ENCODE measurements around the gene MTNR1B. TPM values are rescaled to one million over a fixed set of nuclear protein-coding genes. Genes with fewer than 3 reads are reported as not detected.
A peak's percentile ranks its signal among the peaks of the same experiment; 100 is the strongest.

Gene MTNR1B
- total and polyA plus RNA-seq, 4 experiments from 2014 or later, result not detected

- Mint-ChIP-seq H3K4me3 (no peak overlapping the region), H3K4me1 (no peaks in the 10 kb centered on the region), H3K9me3 (peaks cover 0 to 11% (median 6%) of the 10 kb centered on the region in 8 donors), H3K27ac (no peak overlapping the region), H3K36me3 (no peaks in the 10 kb centered on the region), H3K27me3 (peaks cover 7 to 10% of the 10 kb centered on the region in 2 donors)
- H3K4me1 ChIP-seq (ENCODE audit: insufficient read depth, low read length), result no peaks in the 10 kb centered on the region
- no peaks in the 10 kb centered on the region for H3K36me3 ChIP-seq (ENCODE audit: insufficient read depth, low read length)
- no peak overlapping the region for H3K4me3 ChIP-seq (ENCODE audit: low read length in 2 of 2)
- intact Hi-C loops (cut with micrococcal nuclease), result no loop called here
- POLR2A ChIA-PET (ENCODE audit: partially characterized antibody), result no interaction called here
- peak in 4 of 5 donors; percentile 6 to 16 (median 10) for DNase-seq
- H3K9me3 ChIP-seq (ENCODE audit: control insufficient read depth in 1 of 2, low read length in 2 of 2), result no peaks in the 10 kb centered on the region
- CTCF ChIA-PET (ENCODE audit: partially characterized antibody), result interaction anchor here (1.3 to 3.3 kb wide), 3 partner anchors 9 to 284 kb away, joined by 3 to 26 read pairs (median 4); no protein-coding TSS in a partner anchor
- H3K27me3 ChIP-seq (ENCODE audit: insufficient read depth, low read length), result no peaks in the 10 kb centered on the region
- H3K27ac ChIP-seq (ENCODE audit: low read depth, low read length), result no peak overlapping the region
Observed at GRCh38 chr11:92941676-92942571, 27.5 kb upstream of the MTNR1B start.

- Mint-ChIP-seq H3K27ac (no peak overlapping the region), H3K4me3 (no peak overlapping the region), H3K36me3 (no peaks in the 10 kb centered on the region), H3K4me1 (no peaks in the 10 kb centered on the region), H3K9me3 (peaks cover 4 to 40% (median 22%) of the 10 kb centered on the region in 8 donors), H3K27me3 (peaks cover 10 to 11% of the 10 kb centered on the region in 2 donors)
- H3K4me3 ChIP-seq (ENCODE audit: low read length in 2 of 2), result no peak overlapping the region
- no peak for DNase-seq
- no peaks in the 10 kb centered on the region for H3K4me1 ChIP-seq (ENCODE audit: insufficient read depth, low read length)
- CTCF ChIA-PET (ENCODE audit: partially characterized antibody), result no interaction called here
- no peaks in the 10 kb centered on the region for H3K36me3 ChIP-seq (ENCODE audit: insufficient read depth, low read length)
- POLR2A ChIA-PET (ENCODE audit: partially characterized antibody), result no interaction called here
- no peaks in the 10 kb centered on the region for H3K9me3 ChIP-seq (ENCODE audit: control insufficient read depth in 1 of 2, low read length in 2 of 2)
- no peak overlapping the region for H3K27ac ChIP-seq (ENCODE audit: low read depth, low read length)
- intact Hi-C loops (cut with micrococcal nuclease), result no loop called here
- H3K27me3 ChIP-seq (ENCODE audit: insufficient read depth, low read length), result no peaks in the 10 kb centered on the region
Observed at GRCh38 chr11:92946707-92947106, 22.7 kb upstream of the MTNR1B start.

DNA sequence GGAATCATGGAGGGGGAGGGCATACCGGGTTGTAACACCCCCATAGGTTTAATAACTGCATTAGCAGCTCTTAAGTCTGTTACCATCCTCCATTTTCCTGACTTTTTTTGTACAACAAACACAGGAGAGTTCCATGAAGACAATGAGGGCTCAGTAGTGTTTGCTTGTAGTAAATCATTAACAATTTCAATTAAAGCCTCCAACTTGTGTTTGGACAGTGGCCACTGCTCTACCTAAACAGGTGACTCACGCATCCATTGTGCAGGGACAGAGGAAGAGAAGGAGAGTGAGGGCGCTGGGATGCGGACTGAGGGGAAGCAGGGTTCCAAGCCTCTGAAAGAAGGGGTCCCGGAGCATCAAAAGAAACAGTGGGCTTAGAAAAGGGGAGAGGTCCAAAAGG, 21.3 kb upstream of the MTNR1B start:
- intact Hi-C loops (cut with micrococcal nuclease), result no loop called here
- peaks cover 7 to 9% of the 10 kb centered on the region in 2 donors for H3K27me3 Mint-ChIP-seq
- Histone ChIP-seq H3K27me3 (ENCODE audit: insufficient read depth, low read length) (no peaks in the 10 kb centered on the region), H3K27ac (ENCODE audit: low read depth, low read length) (no peak overlapping the region), H3K36me3 (ENCODE audit: insufficient read depth, low read length) (no peaks in the 10 kb centered on the region), H3K9me3 (ENCODE audit: control insufficient read depth in 1 of 2, low read length in 2 of 2) (no peaks in the 10 kb centered on the region), H3K4me3 (ENCODE audit: low read length in 2 of 2) (no peak overlapping the region), H3K4me1 (ENCODE audit: insufficient read depth, low read length) (no peaks in the 10 kb centered on the region)
- DNase-seq, result no peak
- ChIA-PET CTCF (ENCODE audit: partially characterized antibody) (no interaction called here), POLR2A (ENCODE audit: partially characterized antibody) (no interaction called here)
- H3K4me1 Mint-ChIP-seq, result no peaks in the 10 kb centered on the region
- peaks cover 4 to 40% (median 17%) of the 10 kb centered on the region in 8 donors for H3K9me3 Mint-ChIP-seq
- no peaks in the 10 kb centered on the region for H3K36me3 Mint-ChIP-seq
- H3K27ac Mint-ChIP-seq, result no peak overlapping the region
- no peak overlapping the region for H3K4me3 Mint-ChIP-seq

- H3K27ac Mint-ChIP-seq, result no peak overlapping the region
- no peak overlapping the region for H3K4me3 Mint-ChIP-seq
- H3K27me3 Mint-ChIP-seq, result peaks cover 0 to 4% of the 10 kb centered on the region in 2 donors
- Histone ChIP-seq H3K4me1 (ENCODE audit: insufficient read depth, low read length) (no peaks in the 10 kb centered on the region), H3K4me3 (ENCODE audit: low read length in 2 of 2) (no peak overlapping the region), H3K36me3 (ENCODE audit: insufficient read depth, low read length) (no peaks in the 10 kb centered on the region), H3K9me3 (ENCODE audit: control insufficient read depth in 1 of 2, low read length in 2 of 2) (no peaks in the 10 kb centered on the region), H3K27ac (ENCODE audit: low read depth, low read length) (no peak overlapping the region), H3K27me3 (ENCODE audit: insufficient read depth, low read length) (no peaks in the 10 kb centered on the region)
- H3K4me1 Mint-ChIP-seq, result no peaks in the 10 kb centered on the region
- H3K9me3 Mint-ChIP-seq, result peaks cover 0 to 19% (median 9%) of the 10 kb centered on the region in 8 donors
- intact Hi-C loops (cut with micrococcal nuclease), result no loop called here
- CTCF ChIA-PET (ENCODE audit: partially characterized antibody), result interaction anchor here (1.1 kb wide), 1 partner anchor 12 kb away, joined by 3 read pairs; no protein-coding TSS in a partner anchor
- POLR2A ChIA-PET (ENCODE audit: partially characterized antibody), result no interaction called here
- DNase-seq, result no peak
- no peaks in the 10 kb centered on the region for H3K36me3 Mint-ChIP-seq
Observed at GRCh38 chr11:92954003-92954402, 15.4 kb upstream of the MTNR1B start.

DNA sequence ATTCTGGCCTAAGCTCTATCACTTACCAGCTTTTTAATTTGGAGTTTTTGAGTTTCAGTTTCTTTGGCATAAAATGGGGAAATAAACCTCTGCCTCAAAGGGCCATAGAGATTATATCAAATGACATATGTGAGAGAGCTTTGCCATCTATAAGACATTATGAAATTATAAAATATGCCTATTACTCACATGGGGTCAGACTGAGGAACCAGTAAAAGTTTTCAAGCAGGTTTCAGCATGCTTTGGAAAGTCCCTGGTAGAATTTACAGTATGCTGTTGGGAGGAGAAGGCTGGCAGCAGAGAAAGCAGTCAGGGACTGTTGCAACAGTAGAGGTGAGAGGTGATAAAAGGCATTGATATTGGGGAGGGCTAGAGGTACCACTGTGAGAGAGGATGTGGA, 13.6 kb upstream of the MTNR1B start:
- H3K4me1 ChIP-seq (ENCODE audit: insufficient read depth, low read length), result no peaks in the 10 kb centered on the region
- no peak overlapping the region for H3K27ac ChIP-seq (ENCODE audit: low read depth, low read length)
- H3K27me3 Mint-ChIP-seq, result peaks cover 0 to 4% of the 10 kb centered on the region in 2 donors
- H3K36me3 ChIP-seq (ENCODE audit: insufficient read depth, low read length), result no peaks in the 10 kb centered on the region
- no peaks in the 10 kb centered on the region for H3K4me1 Mint-ChIP-seq
- H3K27me3 ChIP-seq (ENCODE audit: insufficient read depth, low read length), result no peaks in the 10 kb centered on the region
- ChIA-PET CTCF (ENCODE audit: partially characterized antibody) (no interaction called here), POLR2A (ENCODE audit: partially characterized antibody) (no interaction called here)
- no peak overlapping the region for H3K27ac Mint-ChIP-seq
- H3K36me3 Mint-ChIP-seq, result no peaks in the 10 kb centered on the region
- intact Hi-C loops (cut with micrococcal nuclease), result no loop called here
- DNase-seq, result no peak
- H3K4me3 Mint-ChIP-seq, result no peak overlapping the region
- no peaks in the 10 kb centered on the region for H3K9me3 ChIP-seq (ENCODE audit: control insufficient read depth in 1 of 2, low read length in 2 of 2)
- H3K4me3 ChIP-seq (ENCODE audit: low read length in 2 of 2), result no peak overlapping the region
- H3K9me3 Mint-ChIP-seq, result peaks cover 0 to 2% (median 2%) of the 10 kb centered on the region in 8 donors

GRCh38 chr11:92960886-92961285, 8.6 kb upstream of the MTNR1B start:
- ChIA-PET POLR2A (ENCODE audit: partially characterized antibody) (no interaction called here), CTCF (ENCODE audit: partially characterized antibody) (no interaction called here)
- Mint-ChIP-seq H3K4me1 (peaks cover 0 to 5% (median 1%) of the 10 kb centered on the region in 4 donors), H3K36me3 (no peaks in the 10 kb centered on the region), H3K4me3 (no peak overlapping the region), H3K27ac (no peak overlapping the region), H3K9me3 (no peaks in the 10 kb centered on the region), H3K27me3 (peaks cover 0 to 2% of the 10 kb centered on the region in 2 donors)
- no peak for DNase-seq
- Histone ChIP-seq H3K36me3 (ENCODE audit: insufficient read depth, low read length) (no peaks in the 10 kb centered on the region), H3K4me1 (ENCODE audit: insufficient read depth, low read length) (no peaks in the 10 kb centered on the region), H3K9me3 (ENCODE audit: control insufficient read depth in 1 of 2, low read length in 2 of 2) (no peaks in the 10 kb centered on the region), H3K27ac (ENCODE audit: low read depth, low read length) (no peak overlapping the region), H3K27me3 (ENCODE audit: insufficient read depth, low read length) (no peaks in the 10 kb centered on the region), H3K4me3 (ENCODE audit: low read length in 2 of 2) (no peak overlapping the region)
- intact Hi-C loops (cut with micrococcal nuclease), result no loop called here

DNA sequence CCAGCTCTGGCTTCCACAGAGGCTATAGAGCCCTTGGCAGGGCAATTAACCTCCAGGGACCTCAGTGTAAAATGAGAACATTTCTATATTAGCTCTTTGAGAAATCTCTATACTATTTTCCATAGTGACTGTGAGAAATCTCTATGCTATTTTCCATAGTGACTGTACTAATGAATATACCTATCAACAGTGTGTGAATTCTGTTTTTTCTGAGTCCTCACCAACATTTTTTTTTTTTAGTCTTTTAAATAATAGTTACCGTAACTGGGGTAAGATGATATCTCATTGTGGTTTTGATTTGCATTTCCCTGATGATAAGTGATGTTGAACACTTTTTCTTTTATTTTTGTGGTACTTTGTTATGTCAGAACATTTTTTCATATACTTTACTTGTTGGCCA, 7.0 kb upstream of the MTNR1B start:
- Histone ChIP-seq H3K4me3 (ENCODE audit: low read length in 2 of 2) (no peak overlapping the region), H3K36me3 (ENCODE audit: insufficient read depth, low read length) (no peaks in the 10 kb centered on the region), H3K4me1 (ENCODE audit: insufficient read depth, low read length) (no peaks in the 10 kb centered on the region), H3K27ac (ENCODE audit: low read depth, low read length) (no peak overlapping the region), H3K9me3 (ENCODE audit: control insufficient read depth in 1 of 2, low read length in 2 of 2) (no peaks in the 10 kb centered on the region), H3K27me3 (ENCODE audit: insufficient read depth, low read length) (no peaks in the 10 kb centered on the region)
- POLR2A ChIA-PET (ENCODE audit: partially characterized antibody), result no interaction called here
- DNase-seq, result no peak
- H3K27ac Mint-ChIP-seq, result no peak overlapping the region
- H3K36me3 Mint-ChIP-seq, result no peaks in the 10 kb centered on the region
- CTCF ChIA-PET (ENCODE audit: partially characterized antibody), result no interaction called here
- no peak overlapping the region for H3K4me3 Mint-ChIP-seq
- peaks cover 0 to 2% (median 0%) of the 10 kb centered on the region in 8 donors for H3K9me3 Mint-ChIP-seq
- intact Hi-C loops (cut with micrococcal nuclease), result no loop called here
- H3K27me3 Mint-ChIP-seq, result peaks cover 0 to 1% of the 10 kb centered on the region in 2 donors
- peaks cover 0 to 5% (median 1%) of the 10 kb centered on the region in 4 donors for H3K4me1 Mint-ChIP-seq

Measured in CD4-positive, alpha-beta memory T cell (primary cell).